Activated CD4-positive, CD25-positive, alpha-beta regulatory T cell (primary cell): ENCODE data around the gene MIA2.
"Not testable (repeated sequence)": the region's sequence is repeated elsewhere in the genome, so short reads cannot be mapped to it uniquely, and the experiment has no call there.

ENCODE experiments used
- DNase-seq, 4 experiments: peaks; one replicate each; lab custom pipeline; 2025; lab: John Stamatoyannopoulos, UW

The MIA2 gene

GRCh38 chr14:39339003-39339402, 105.3 kb downstream of the MIA2 start:
- DNase-seq = no peak

- not testable (repeated sequence) for DNase-seq
Observed at GRCh38 chr14:39341126-39341525, 107.4 kb downstream of the MIA2 start.

- no peak for DNase-seq
Observed at GRCh38 chr14:39342768-39343167, 109.1 kb downstream of the MIA2 start.

- DNase-seq = no peak
Observed at GRCh38 chr14:39343614-39344013, 109.9 kb downstream of the MIA2 start.

- DNase-seq = no peak
Observed at GRCh38 chr14:39350866-39351265, 117.2 kb downstream of the MIA2 start.

GRCh38 chr14:39351708-39352107, 118.0 kb downstream of the MIA2 start:
- no peak for DNase-seq

GRCh38 chr14:39359069-39359468, 125.4 kb downstream of the MIA2 start:
- DNase-seq = not testable (repeated sequence)

GRCh38 chr14:39360316-39360715, 126.6 kb downstream of the MIA2 start:
- DNase-seq = no peak

- DNase-seq = not testable (repeated sequence)
Observed at GRCh38 chr14:39361556-39361955, 127.8 kb downstream of the MIA2 start.

GRCh38 chr14:39364509-39364908, 130.8 kb downstream of the MIA2 start:
- no peak for DNase-seq

- DNase-seq = no peak
Observed at GRCh38 chr14:39365354-39365753, 131.6 kb downstream of the MIA2 start.

GRCh38 chr14:39366460-39367386, 133.0 kb downstream of the MIA2 start:
- DNase-seq = no peak

GRCh38 chr14:39367387-39367751, 133.7 kb downstream of the MIA2 start:
- DNase-seq = no peak

GRCh38 chr14:39368261-39368959, 134.7 kb downstream of the MIA2 start:
- no peak for DNase-seq

GRCh38 chr14:39369029-39369428, 135.3 kb downstream of the MIA2 start:
- no peak for DNase-seq

GRCh38 chr14:39370415-39370814, 136.7 kb downstream of the MIA2 start:
- no peak for DNase-seq

- DNase-seq = no peak
Observed at GRCh38 chr14:39372656-39373055, 138.9 kb downstream of the MIA2 start.

GRCh38 chr14:39374851-39375250, 141.1 kb downstream of the MIA2 start:
- DNase-seq = no peak

GRCh38 chr14:39376667-39377403, 143.1 kb downstream of the MIA2 start:
- no peak for DNase-seq

GRCh38 chr14:39381366-39381765, 147.7 kb downstream of the MIA2 start:
- DNase-seq = no peak

- no peak for DNase-seq
Observed at GRCh38 chr14:39382463-39382862, 148.7 kb downstream of the MIA2 start.

- DNase-seq = no peak
Observed at GRCh38 chr14:39383026-39383660, 149.4 kb downstream of the MIA2 start.
